GM18870 (cell line): ENCODE results near the gene AGBL4.
A peak's percentile ranks its signal among the peaks of the same experiment; 100 is the strongest.

Source experiments
- ATAC-seq: cut with Tn5 transposase; IDR thresholded peaks from one replicate; pipeline ENCODE4 v1.9.1; 2021; ENCODE audit warnings: moderate library complexity; ENCODE audit not compliant: unreplicated experiment

The AGBL4 gene

DNA sequence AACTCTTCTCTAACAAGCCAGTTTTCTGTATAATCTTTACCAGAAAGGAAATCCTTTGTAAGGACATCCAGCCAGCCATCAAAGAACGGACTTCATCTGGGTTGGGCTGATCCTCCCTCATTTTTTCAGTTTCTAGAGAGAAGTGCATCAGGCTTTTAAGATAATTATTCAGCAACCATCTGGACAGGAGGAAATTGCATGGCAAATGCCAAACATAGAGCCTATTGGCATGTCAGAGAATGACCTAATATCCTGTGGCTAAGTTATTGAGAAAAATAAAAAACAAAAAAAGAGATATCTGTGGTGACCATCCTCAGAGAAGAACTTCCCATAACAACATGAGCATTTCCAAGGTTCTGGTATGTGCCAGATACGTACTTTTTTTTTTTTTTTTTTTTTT, 1172.1 kb downstream of the AGBL4 start:
- ATAC-seq = no peak

DNA sequence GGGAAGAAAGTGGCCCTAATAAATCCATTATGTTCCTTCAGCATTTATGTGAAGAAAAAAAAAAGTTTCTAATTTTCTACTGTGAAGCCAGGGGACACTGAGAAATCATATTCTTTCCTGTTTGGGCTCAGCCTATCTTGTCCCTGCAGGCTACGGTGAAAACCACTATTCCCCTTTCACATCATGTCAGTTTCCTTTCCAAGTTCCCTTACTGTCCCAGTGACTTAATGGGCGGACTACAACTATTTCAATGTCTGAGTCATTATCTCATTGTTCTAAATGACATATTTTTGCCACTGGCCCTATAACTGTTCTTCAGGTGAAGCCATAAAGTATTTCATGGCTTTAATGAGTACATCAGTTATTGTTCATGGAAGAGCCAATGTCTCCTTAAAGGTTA, 1175.7 kb downstream of the AGBL4 start:
- ATAC-seq = no peak

- no peak for ATAC-seq
Measured at GRCh38 chr1:48846441-48846840, 1177.3 kb downstream of the AGBL4 start.

DNA sequence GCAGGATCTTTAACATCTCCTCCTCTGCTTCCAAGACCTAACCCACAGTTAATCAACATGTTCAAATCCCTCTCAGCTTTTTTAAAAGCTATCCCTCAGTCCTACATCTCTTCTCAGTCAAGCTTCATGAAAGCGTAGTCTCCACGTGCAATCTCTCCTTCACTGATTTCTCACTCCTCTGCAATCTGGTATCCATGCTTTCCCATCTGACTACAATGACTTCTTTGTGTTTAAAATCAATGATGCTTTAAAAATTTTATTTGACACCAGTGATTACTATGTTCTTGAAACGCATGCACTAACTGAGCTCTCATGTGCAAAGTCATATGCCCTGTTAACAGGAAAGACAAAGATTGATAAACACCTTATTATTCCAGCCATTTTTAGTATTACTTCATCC, 1179.6 kb downstream of the AGBL4 start:
- no peak for ATAC-seq

GRCh38 chr1:48841966-48842365, 1181.8 kb downstream of the AGBL4 start:
- no peak for ATAC-seq

DNA sequence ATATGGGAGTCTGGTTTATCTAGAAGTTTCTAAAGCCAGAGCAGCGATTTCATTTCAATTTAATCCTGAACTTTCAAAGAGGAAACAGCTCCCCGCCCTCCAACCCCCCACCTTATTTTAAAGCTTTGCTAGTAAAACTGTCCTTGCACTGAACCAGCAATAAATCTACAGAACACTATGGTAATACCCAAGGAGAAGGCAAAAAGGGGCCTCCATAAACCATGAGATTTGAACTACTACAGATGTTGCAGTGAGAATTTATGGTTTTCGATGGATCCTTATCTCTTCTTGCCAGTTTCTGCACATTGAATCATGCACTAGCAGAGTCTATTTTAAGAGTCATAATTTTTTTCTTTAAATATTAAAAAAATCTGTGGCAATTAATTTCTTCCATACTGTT, 1182.3 kb downstream of the AGBL4 start:
- no peak for ATAC-seq

DNA sequence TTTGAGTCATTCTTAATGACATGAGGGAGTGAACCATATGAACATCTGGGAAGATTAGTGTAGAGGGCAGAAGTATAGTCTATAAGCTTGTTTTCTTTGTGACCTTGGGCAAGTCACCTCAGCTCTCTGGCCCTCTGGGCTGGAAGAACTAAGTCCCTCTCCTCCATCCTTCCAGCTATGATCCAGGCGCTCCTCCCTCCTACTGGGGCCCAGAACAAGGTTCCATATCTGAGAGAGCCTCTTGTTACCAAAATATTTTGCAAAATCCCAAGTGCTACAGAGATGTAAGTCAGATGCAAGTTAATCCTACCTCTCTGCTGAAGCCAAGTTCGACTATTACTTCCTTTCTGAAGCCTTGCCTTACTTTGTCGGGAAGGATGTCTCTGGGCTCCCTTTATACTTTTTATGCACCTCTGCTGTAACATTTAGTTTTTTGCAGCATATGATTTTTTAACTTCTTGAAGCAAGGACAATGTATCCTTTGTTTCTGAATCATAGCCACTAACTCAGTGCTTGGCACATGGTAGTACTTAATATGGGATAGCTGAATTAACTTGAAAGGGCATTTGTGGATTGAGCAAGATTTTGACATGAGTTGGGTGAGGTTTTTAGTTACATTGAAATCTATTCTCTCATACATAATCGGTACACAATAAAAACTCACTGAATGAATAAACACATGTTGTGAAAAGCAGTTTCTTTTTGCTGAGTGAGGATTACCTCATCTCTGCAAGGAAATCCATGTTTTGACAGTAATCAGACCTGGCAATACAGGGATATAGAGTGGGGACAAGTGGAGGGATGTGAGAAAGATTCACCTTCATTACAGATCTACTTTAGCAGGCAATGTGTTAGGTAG, 1192.4 kb downstream of the AGBL4 start:
- no peak for ATAC-seq

GRCh38 chr1:48830715-48831114, 1193.0 kb downstream of the AGBL4 start:
- ATAC-seq = no peak

DNA sequence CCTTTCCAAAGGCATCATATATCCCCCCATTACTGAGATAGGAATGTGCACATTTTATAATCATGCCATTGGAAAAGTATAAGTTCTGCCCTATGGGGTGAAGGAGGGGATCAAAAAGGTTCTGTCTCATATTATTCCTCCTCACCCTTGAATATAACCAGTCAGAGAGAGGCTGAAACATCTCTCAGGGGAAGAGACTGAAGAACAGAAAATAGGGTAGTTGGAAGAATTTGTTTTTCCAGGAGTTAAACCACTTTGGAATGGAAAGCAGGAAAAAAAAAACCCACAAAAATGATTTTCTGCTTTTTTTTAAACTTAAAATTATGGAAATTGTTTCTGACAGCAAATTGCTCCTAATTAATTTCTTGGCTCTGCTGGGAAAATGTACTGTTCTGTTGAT, 1194.3 kb downstream of the AGBL4 start:
- ATAC-seq = no peak

GRCh38 chr1:48823168-48823567, 1200.6 kb downstream of the AGBL4 start:
- ATAC-seq = no peak

- ATAC-seq = no peak
Measured at GRCh38 chr1:48820491-48820890, 1203.3 kb downstream of the AGBL4 start.

DNA sequence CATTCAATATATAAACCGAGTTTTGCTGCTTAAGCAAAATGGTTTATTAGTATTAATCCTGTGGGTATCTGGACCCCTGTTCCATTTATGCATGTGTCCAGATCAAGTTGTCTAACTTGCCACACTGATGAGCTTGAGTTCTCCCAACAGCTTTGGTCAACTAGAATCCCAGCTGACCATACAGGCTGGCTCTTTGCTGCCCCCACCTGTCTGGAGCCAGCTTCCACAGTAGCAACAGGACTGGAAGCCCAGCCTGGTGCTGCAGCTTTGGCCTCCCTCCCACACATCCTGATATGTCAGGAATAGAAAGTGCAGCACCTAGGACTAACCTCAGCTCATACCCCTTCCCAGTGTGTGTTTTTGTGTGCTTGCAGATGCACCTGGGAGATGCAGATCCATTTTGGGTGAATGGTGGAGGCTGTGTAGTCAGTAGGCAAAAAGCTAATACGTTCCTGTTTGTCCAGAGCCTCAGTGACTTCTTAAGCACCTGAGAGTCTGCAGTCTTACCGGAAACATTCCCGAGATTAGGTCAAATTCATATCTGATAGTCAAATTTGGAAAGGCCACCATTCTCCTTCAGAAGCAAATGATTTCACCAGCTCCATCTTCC, 1206.1 kb downstream of the AGBL4 start:
- no peak for ATAC-seq

GRCh38 chr1:48810740-48811139, 1213.0 kb downstream of the AGBL4 start:
- ATAC-seq = no peak

- ATAC-seq = no peak
Measured at GRCh38 chr1:48808496-48808895, 1215.3 kb downstream of the AGBL4 start.

DNA sequence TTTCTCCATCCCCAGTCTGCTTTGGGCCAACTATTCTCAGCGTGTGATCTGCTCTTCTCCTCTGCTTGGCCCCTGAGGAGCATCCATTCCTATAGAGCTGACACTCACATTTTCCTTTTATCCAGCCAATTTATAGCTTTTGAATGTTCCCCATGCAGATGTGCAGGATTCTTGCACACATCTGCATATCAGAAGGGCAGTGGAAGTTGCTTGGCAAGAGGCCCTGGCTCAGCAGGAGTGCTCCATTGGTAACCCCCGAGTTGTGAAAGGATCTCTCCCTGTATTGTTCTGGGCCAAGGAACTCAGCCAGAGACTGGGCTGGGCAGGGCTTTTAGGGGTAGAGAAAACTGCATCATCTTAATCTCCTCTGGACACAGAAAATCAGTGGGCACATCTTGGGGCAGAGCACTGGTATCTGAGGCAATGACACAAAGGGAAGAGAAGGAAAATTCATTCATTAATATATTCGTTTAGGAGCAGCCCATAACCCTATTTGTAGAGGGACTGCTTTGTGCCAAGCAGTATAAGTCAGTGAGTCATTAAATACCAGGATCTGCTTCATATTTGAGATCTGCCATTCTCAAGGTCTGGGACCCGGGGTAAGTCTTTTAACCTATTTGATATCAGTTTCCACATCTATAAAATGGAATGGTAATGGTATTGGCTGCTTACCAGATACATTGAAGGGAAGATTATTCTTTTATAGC, 1216.0 kb downstream of the AGBL4 start:
- no peak for ATAC-seq

- ATAC-seq = no peak
Measured at GRCh38 chr1:48803474-48803873, 1220.3 kb downstream of the AGBL4 start.

GRCh38 chr1:48794816-48795215, 1228.9 kb downstream of the AGBL4 start:
- no peak for ATAC-seq

DNA sequence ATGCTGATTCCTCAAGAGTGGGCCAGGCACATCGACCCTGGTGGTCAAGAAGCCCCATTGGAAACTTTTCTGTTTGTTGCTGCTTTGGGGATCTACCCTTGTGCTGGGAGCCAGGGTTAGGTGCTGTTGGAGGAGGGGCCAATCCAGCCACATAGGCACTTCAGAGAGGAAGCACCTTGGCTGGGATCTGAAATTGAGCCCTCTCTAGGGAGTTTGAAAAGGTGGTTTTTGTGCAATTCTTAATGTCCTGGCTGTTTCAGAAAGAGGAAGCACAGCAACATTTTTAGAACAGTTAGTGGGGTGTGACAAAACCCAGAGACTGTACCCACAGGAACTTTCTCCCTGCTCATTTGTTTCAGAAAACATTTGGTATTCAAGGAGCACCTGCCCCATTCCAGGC, 1229.9 kb downstream of the AGBL4 start:
- peak; percentile 92 for ATAC-seq

DNA sequence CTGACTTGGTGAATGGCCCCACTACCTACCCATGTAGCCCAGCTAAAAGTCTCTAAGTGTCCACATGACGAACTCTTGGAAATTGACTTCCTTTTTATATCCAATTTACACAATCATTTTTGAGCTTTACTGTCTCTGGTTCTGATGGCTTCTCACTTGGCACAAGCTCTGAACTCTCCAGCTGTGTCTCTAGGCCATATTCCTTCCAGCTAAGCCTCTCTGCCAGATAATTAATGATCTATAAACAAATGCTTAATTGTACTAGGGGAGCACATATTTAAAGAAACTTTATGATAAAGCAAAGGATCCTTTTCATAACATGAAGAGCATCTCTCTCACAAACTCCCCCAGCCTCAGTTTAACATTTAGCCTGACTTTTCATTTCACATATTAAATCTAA, 1230.8 kb downstream of the AGBL4 start:
- no peak for ATAC-seq

DNA sequence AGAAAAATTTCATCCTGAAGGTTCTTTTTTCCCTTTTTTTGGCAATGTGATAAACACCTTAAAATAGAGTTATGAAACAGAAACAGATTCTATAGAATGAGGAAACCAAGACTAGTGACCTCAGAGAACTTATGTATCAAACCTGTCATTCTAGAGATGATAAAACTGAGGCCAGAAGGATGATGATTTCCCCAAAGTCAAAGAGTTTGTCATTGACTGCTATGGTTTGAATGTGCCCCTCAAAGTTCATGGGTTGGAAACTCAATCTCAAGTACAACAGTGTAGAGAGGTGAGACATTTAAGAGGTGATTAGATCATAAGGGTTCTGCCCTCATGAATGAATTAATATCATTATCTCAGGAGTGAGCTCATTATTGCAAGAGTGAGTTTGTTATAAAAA, 1233.4 kb downstream of the AGBL4 start:
- peak; percentile 36 for ATAC-seq

DNA sequence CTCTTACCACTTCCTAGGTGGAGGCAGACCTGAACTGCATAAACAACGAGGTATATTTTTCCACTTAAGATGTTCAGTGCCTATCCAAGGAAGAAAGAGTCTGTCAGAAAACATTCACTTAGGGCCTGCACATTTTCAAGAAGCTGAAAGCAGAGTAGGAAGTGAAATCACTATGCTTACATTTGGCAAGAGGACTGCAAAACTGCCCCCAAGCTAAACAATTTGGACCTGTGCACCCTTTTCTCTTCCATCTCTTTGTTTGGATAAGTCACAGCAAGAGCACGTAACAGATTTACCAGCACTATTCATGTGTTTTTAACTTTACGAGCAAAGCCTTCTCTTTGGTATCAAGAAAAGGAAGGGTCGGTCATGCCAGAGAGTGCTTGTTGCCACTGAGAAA, 1233.9 kb downstream of the AGBL4 start:
- ATAC-seq = no peak

GRCh38 chr1:48785869-48786268, 1237.9 kb downstream of the AGBL4 start:
- no peak for ATAC-seq
